Neural cell (in vitro differentiated cells): Measurements from ENCODE around the gene C14orf180. TPM values are rescaled to one million over a fixed set of nuclear protein-coding genes. Genes with fewer than 3 reads are reported as not detected.

Source experiments
- H2AFZ ChIP-seq: fragments of 200-600, 300-800 bp; sonication (generic), shearing (Covaris generic); 2 replicates; pipeline ENCODE4 v1.6.0; 2014; ENCODE audit warnings: low read depth, mild to moderate bottlenecking, antibody characterized with exemption, low read length, moderate library complexity
- H3F3A ChIP-seq: fragments of 200-600 bp; shearing (Covaris generic); 2 replicates; pipeline ENCODE4 v1.6.1; 2016; ENCODE audit warnings: mild to moderate bottlenecking, moderate library complexity, mixed read lengths, antibody characterized with exemption, low read length; ENCODE audit not compliant: insufficient read depth, poor library complexity, severe bottlenecking
- H3K27ac ChIP-seq: fragments of 200-600, 300-800 bp; sonication (generic), shearing (Covaris generic); 2 replicates; pipeline ENCODE4 v1.5.1; 2014; ENCODE audit warnings: mild to moderate bottlenecking, low read length, moderate library complexity
- H3K27me3 ChIP-seq: fragments of 300-800, 200-600 bp; sonication (generic), shearing (Covaris generic); 2 replicates; pipeline ENCODE4 v1.6.0; 2014; ENCODE audit warnings: mild to moderate bottlenecking, low read depth, low read length, moderate library complexity; ENCODE audit not compliant: insufficient read depth
- H3K36me3 ChIP-seq: fragments of 300-800, 200-600 bp; sonication (generic), shearing (Covaris generic); 2 replicates; pipeline ENCODE4 v1.5.1; 2014; ENCODE audit warnings: mild to moderate bottlenecking, antibody characterized with exemption, low read length, moderate library complexity; ENCODE audit not compliant: insufficient read depth
- H3K4me2 ChIP-seq: fragments of 300-800, 200-600 bp; sonication (generic), shearing (Covaris generic); 2 replicates; pipeline ENCODE4 v1.6.0; 2014; ENCODE audit warnings: mild to moderate bottlenecking, low read length
- H3K4me3 ChIP-seq: fragments of 300-800, 200-600 bp; sonication (generic), shearing (Covaris generic); 2 replicates; pipeline ENCODE4 v1.5.1; 2014; ENCODE audit warnings: mild to moderate bottlenecking, low read length, moderate library complexity
- H3K79me2 ChIP-seq: fragments of 200-600 bp; shearing (Covaris generic); replicated peaks from 2 replicates; pipeline ENCODE4 v1.6.0; 2014; ENCODE audit warnings: mild to moderate bottlenecking, low read length, moderate library complexity; ENCODE audit not compliant: insufficient read depth
- H3K9ac ChIP-seq: fragments of 300-800, 200-600 bp; sonication (generic), shearing (Covaris generic); 2 replicates; pipeline ENCODE4 v1.6.1; 2016; ENCODE audit warnings: mild to moderate bottlenecking, low read length, mixed read lengths
- H3K9me2 ChIP-seq: fragments of 200-600 bp; shearing (Covaris generic); 2 replicates; pipeline ENCODE4 v1.6.1; 2016; ENCODE audit warnings: mild to moderate bottlenecking, low read length, mixed read lengths; ENCODE audit not compliant: insufficient read depth
- H3K9me3 ChIP-seq: fragments of 200-600, 300-800 bp; sonication (generic), shearing (Covaris generic); 2 replicates; pipeline ENCODE4 v1.6.1; 2016; ENCODE audit warnings: mild to moderate bottlenecking, mixed run types, low read length, moderate library complexity, mixed read lengths
- H4K20me1 ChIP-seq: fragments of 200-600 bp; shearing (Covaris generic); 2 replicates; pipeline ENCODE4 v1.6.1; 2016; ENCODE audit warnings: mild to moderate bottlenecking, mixed run types; ENCODE audit not compliant: insufficient read depth
- EP300 ChIP-seq: fragments of 450-650 bp; conservative IDR thresholded peaks from 2 replicates; pipeline ENCODE4 v1.6.1; 2014; ENCODE audit warnings: antibody characterized with exemption, mild to moderate bottlenecking, moderate library complexity; ENCODE audit not compliant: poor library complexity, severe bottlenecking
- EZH2 ChIP-seq: fragments of 200-600, 300-800 bp; shearing (Covaris generic), sonication (generic); IDR thresholded peaks from 2 replicates; pipeline ENCODE4 v1.6.1; 2014; ENCODE audit warnings: antibody characterized with exemption, low read length, borderline replicate concordance, mild to moderate bottlenecking; ENCODE audit not compliant: insufficient read depth, poor library complexity, severe bottlenecking
- MXI1 ChIP-seq: fragments of 450-650 bp; conservative IDR thresholded peaks from 2 replicates; pipeline ENCODE4 v1.6.1; 2014; ENCODE audit warnings: antibody characterized with exemption, mild to moderate bottlenecking; ENCODE audit not compliant: poor library complexity, severe bottlenecking
- POLR2AphosphoS5 ChIP-seq: IDR thresholded peaks from 2 replicates; pipeline ENCODE4 v1.6.1; 2012
- RAD21 ChIP-seq: fragments of 450-650 bp; conservative IDR thresholded peaks from 2 replicates; pipeline ENCODE4 v1.6.1; 2014; ENCODE audit warnings: antibody characterized with exemption, mild to moderate bottlenecking, moderate library complexity
- SMC3 ChIP-seq: fragments of 450-650 bp; conservative IDR thresholded peaks from 2 replicates; pipeline ENCODE4 v1.6.1; 2014; ENCODE audit warnings: antibody characterized with exemption, mild to moderate bottlenecking, moderate library complexity; ENCODE audit not compliant: poor library complexity
- TAF1 ChIP-seq: IDR thresholded peaks from 2 replicates; pipeline ENCODE4 v1.6.1; 2012; ENCODE audit warnings: low read depth
- polyA plus RNA-seq: library from polyadenylated mRNA; depleted of rRNA; stranded (reverse); fragments of >200 nt; gene quantifications from 2 replicates; pipeline ENCODE4 v1.2.3, GENCODE V29; 2014
- TF ChIP-seq, protein P1 (sequence below): IDR thresholded peaks from 2 replicates; pipeline ENCODE4 v1.6.1; 2012; ENCODE audit warnings: borderline replicate concordance
- TF ChIP-seq, protein P2 (sequence below): fragments of 450-650 bp; IDR thresholded peaks from 2 replicates; pipeline ENCODE4 v1.5.1; 2014; ENCODE audit warnings: antibody characterized with exemption, mild to moderate bottlenecking, moderate library complexity; ENCODE audit not compliant: poor library complexity, severe bottlenecking

The C14orf180 gene
- polyA plus RNA-seq, 1 donor from 2014 or later = not detected

DNA sequence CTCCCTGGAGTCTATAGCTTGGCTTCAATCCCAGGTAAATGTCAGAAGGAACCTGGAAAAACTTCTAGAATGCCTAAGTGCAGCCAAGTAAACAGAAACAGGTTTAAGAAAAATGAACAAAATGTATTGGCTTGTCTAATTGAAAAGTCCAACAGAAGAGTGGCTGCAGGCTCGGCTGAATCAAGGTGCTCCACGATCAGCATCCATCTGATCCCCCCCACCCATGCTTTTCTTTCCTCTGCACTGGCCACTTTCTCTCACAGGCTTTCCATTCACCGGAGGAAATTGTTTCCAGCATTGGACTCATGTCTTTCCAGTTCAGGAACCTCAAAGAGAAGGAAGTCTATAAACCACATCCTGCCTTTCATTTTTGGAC, 42.0 kb upstream of the C14orf180 start:
- Histone ChIP-seq H4K20me1 (no peaks in the 10 kb centered on the region), H3K9me2 (no peaks in the 10 kb centered on the region), H3K27ac (no peak overlapping the region), H2AFZ (no peak overlapping the region), H3K9me3 (no peaks in the 10 kb centered on the region), H3K9ac (no peak overlapping the region), H3K36me3 (no peaks in the 10 kb centered on the region), H3F3A (no peaks in the 10 kb centered on the region), H3K27me3 (no peaks in the 10 kb centered on the region), H3K4me2 (no peak overlapping the region), H3K4me3 (no peak overlapping the region), H3K79me2 (no peaks in the 10 kb centered on the region)
- TF ChIP-seq RAD21 = no peak
- no peak for TF ChIP-seq POLR2AphosphoS5
- TF ChIP-seq, protein P1, sequence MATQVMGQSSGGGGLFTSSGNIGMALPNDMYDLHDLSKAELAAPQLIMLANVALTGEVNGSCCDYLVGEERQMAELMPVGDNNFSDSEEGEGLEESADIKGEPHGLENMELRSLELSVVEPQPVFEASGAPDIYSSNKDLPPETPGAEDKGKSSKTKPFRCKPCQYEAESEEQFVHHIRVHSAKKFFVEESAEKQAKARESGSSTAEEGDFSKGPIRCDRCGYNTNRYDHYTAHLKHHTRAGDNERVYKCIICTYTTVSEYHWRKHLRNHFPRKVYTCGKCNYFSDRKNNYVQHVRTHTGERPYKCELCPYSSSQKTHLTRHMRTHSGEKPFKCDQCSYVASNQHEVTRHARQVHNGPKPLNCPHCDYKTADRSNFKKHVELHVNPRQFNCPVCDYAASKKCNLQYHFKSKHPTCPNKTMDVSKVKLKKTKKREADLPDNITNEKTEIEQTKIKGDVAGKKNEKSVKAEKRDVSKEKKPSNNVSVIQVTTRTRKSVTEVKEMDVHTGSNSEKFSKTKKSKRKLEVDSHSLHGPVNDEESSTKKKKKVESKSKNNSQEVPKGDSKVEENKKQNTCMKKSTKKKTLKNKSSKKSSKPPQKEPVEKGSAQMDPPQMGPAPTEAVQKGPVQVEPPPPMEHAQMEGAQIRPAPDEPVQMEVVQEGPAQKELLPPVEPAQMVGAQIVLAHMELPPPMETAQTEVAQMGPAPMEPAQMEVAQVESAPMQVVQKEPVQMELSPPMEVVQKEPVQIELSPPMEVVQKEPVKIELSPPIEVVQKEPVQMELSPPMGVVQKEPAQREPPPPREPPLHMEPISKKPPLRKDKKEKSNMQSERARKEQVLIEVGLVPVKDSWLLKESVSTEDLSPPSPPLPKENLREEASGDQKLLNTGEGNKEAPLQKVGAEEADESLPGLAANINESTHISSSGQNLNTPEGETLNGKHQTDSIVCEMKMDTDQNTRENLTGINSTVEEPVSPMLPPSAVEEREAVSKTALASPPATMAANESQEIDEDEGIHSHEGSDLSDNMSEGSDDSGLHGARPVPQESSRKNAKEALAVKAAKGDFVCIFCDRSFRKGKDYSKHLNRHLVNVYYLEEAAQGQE = no peak
- TF ChIP-seq SMC3 = no peak
- TF ChIP-seq TAF1 = no peak
- no peak for TF ChIP-seq MXI1
- no peak for TF ChIP-seq EP300
- no peak for TF ChIP-seq EZH2
- TF ChIP-seq, protein P2, sequence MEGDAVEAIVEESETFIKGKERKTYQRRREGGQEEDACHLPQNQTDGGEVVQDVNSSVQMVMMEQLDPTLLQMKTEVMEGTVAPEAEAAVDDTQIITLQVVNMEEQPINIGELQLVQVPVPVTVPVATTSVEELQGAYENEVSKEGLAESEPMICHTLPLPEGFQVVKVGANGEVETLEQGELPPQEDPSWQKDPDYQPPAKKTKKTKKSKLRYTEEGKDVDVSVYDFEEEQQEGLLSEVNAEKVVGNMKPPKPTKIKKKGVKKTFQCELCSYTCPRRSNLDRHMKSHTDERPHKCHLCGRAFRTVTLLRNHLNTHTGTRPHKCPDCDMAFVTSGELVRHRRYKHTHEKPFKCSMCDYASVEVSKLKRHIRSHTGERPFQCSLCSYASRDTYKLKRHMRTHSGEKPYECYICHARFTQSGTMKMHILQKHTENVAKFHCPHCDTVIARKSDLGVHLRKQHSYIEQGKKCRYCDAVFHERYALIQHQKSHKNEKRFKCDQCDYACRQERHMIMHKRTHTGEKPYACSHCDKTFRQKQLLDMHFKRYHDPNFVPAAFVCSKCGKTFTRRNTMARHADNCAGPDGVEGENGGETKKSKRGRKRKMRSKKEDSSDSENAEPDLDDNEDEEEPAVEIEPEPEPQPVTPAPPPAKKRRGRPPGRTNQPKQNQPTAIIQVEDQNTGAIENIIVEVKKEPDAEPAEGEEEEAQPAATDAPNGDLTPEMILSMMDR = no peak

DNA sequence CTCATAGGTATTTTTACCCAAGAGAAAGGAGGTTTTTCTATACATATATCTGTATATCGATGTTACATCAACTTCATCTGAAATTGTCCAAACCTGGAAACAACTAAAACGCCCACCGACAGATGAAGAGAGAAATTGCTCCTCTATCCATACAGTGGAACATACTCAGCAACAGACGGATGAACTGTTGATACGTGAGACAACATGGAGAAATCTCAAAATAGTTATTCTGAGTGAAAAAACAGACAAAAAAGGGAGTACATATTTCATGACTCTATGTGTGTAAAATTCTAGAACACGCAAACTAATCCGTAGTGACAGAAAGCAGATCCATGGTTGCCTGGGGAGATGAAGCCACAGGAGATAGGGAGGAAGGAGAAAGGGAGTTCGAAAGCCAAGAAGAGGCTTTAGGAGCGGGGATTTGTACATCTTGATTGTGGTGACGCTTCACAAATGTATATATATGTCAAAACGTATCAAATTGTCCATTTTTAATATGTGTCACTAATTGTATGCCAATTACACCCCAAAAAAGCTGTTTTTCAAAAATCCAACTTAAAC, 37.6 kb upstream of the C14orf180 start:
- H3K9me2 ChIP-seq = no peaks in the 10 kb centered on the region
- no peaks in the 10 kb centered on the region for H3K27me3 ChIP-seq
- TF ChIP-seq POLR2AphosphoS5 (no peak), MXI1 (no peak), RAD21 (no peak), SMC3 (no peak), EZH2 (no peak), EP300 (no peak), TAF1 (no peak)
- TF ChIP-seq, protein P1 = no peak
- TF ChIP-seq, protein P2 = no peak
- H3K4me3 ChIP-seq = no peak overlapping the region
- no peaks in the 10 kb centered on the region for H3K9me3 ChIP-seq
- H2AFZ ChIP-seq = no peak overlapping the region
- no peaks in the 10 kb centered on the region for H4K20me1 ChIP-seq
- no peaks in the 10 kb centered on the region for H3F3A ChIP-seq
- no peak overlapping the region for H3K27ac ChIP-seq
- H3K9ac ChIP-seq = no peak overlapping the region
- no peaks in the 10 kb centered on the region for H3K36me3 ChIP-seq
- no peak overlapping the region for H3K4me2 ChIP-seq
- no peaks in the 10 kb centered on the region for H3K79me2 ChIP-seq
